Peyer's patch (tissue), 4 donors: ENCODE data around the gene ANKHD1.

Experiments
- CTCF ChIP-seq, 6 experiments: fragments of 450-650 bp in 4 of 6; fragments of 200-600 bp in 2 of 6; sonication (generic) in 1 of 6; IDR thresholded peaks; one replicate each; pipeline ENCODE4 v1.5.1; 2017 to 2019; ENCODE audit warnings: antibody characterized with exemption in 6 of 6, mild to moderate bottlenecking in 3 of 6, moderate library complexity in 1 of 6
- POLR2A ChIP-seq, 2 donors: fragments of 450-650 bp; IDR thresholded peaks; one replicate each; pipeline ENCODE4 v1.5.1; 2017; ENCODE audit warnings: antibody characterized with exemption in 2 of 2, mild to moderate bottlenecking in 2 of 2, moderate library complexity in 2 of 2

DNA sequence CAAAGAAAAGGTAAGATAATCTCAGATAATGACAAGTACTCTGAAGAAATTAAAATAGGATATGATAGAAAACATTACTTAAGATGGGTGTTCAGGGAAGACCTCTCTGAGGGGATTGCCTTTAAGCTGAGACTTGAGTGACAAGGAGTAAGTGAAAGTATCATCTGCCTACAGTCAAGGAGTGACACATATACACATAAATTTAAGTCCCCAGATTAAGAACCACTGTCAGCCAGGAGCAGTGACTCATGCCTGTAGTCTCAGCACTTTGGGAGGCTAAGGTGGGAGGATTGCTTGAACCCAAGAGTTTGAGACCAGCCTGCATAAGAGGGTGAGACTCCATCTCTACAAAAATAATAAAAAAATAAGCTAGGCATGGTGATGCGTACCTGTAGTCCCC lies 19.7 kb upstream of the ANKHD1 start:
- TF ChIP-seq CTCF (IDR thresholded peaks at IDR 0.05) (no peak), POLR2A (IDR thresholded peaks at IDR 0.05) (no peak)
